ENCODE data around the gene SLC25A3. TPM values are rescaled to one million over a fixed set of nuclear protein-coding genes. Genes with fewer than 3 reads are reported as not detected.

SLC25A3 gene
- total and polyA plus RNA-seq, 2 of the 13 experiments (the other 11 are each of a cell fraction or from before 2014, with no cell fraction given), result 292 to 829 TPM

DNA sequence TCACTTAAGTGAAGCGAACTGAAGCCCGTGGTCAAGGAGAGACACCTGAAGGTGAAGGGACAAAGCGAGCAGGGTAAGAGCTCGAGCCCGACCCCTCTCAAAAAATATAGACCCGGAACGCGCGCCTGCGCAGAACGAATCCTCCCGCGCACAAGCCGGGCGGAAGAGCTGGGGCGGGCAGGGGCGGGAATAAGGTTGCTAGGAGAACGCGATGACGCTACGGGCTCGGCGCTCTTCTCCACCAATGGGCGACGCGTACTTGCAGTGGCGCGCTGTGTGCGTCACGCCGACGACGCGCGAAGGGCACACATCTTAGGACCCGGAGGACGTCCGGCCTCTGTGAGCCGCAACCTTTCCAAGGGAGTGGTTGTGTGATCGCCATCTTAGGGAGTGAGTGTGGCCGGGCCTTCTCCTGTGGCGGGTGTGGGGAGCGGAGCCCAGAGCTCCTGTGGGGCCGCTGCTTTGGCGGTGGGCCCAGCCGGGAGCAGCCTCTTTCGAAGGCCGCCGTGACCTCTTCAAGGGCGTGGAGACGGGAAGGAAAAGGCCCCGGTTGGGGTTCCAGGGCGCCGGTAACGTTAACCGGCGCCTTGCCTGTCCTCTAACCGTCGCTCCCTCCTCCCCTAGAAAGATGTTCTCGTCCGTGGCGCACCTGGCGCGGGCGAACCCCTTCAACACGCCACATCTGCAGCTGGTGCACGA lies at the start of gene SLC25A3 (continued):
- TF ChIP-seq ZNF564 (CRISPR knock-in tag; IDR thresholded peaks at IDR 0.05) (peak; percentile 72; the same call in 1 of the 2 replicates), SCMH1 (CRISPR knock-in tag; IDR thresholded peaks at IDR 0.05; ENCODE audit: borderline replicate concordance) (no peak), NR2F2 (IDR thresholded peaks at IDR 0.05; ENCODE audit: borderline replicate concordance, low read depth) (peak; percentile 36; the same call in 1 of the 2 replicates), RXRA (CRISPR knock-in tag; IDR thresholded peaks at IDR 0.05) (peak; percentile 40; the same call in 1 of the 2 replicates), SUZ12 (IDR thresholded peaks at IDR 0.05; ENCODE audit: low read depth, low read length) (no peak), ZBTB1 (CRISPR knock-in tag; IDR thresholded peaks at IDR 0.05; ENCODE audit: borderline replicate concordance) (no peak), ARNTL (CRISPR knock-in tag; IDR thresholded peaks at IDR 0.05) (peak; percentile 56; the same call in 1 of the 2 replicates), NFKBIZ (CRISPR knock-in tag; IDR thresholded peaks at IDR 0.05) (0 out of 2 replicates have a peak, but pooled peaks have one; percentile 34), ZFP36L1 (CRISPR knock-in tag; IDR thresholded peaks at IDR 0.05) (no peak), POGZ (CRISPR knock-in tag; IDR thresholded peaks at IDR 0.05) (peak; percentile 89), SMAD9 (CRISPR knock-in tag; IDR thresholded peaks at IDR 0.05) (no peak), ZNF746 (CRISPR knock-in tag; IDR thresholded peaks at IDR 0.05) (peak; percentile 82), SSRP1 (CRISPR knock-in tag; IDR thresholded peaks at IDR 0.05) (0 out of 2 replicates have a peak, but pooled peaks have one; percentile 29), JARID2 (CRISPR knock-in tag; IDR thresholded peaks at IDR 0.05; ENCODE audit: insufficient replicate concordance) (no peak)
- TF ChIP-seq, protein P1, sequence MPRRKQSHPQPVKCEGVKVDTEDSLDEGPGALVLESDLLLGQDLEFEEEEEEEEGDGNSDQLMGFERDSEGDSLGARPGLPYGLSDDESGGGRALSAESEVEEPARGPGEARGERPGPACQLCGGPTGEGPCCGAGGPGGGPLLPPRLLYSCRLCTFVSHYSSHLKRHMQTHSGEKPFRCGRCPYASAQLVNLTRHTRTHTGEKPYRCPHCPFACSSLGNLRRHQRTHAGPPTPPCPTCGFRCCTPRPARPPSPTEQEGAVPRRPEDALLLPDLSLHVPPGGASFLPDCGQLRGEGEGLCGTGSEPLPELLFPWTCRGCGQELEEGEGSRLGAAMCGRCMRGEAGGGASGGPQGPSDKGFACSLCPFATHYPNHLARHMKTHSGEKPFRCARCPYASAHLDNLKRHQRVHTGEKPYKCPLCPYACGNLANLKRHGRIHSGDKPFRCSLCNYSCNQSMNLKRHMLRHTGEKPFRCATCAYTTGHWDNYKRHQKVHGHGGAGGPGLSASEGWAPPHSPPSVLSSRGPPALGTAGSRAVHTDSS (CRISPR knock-in tag; conservative IDR thresholded peaks at IDR 0.05), result no peak
- TF ChIP-seq, protein P2, sequence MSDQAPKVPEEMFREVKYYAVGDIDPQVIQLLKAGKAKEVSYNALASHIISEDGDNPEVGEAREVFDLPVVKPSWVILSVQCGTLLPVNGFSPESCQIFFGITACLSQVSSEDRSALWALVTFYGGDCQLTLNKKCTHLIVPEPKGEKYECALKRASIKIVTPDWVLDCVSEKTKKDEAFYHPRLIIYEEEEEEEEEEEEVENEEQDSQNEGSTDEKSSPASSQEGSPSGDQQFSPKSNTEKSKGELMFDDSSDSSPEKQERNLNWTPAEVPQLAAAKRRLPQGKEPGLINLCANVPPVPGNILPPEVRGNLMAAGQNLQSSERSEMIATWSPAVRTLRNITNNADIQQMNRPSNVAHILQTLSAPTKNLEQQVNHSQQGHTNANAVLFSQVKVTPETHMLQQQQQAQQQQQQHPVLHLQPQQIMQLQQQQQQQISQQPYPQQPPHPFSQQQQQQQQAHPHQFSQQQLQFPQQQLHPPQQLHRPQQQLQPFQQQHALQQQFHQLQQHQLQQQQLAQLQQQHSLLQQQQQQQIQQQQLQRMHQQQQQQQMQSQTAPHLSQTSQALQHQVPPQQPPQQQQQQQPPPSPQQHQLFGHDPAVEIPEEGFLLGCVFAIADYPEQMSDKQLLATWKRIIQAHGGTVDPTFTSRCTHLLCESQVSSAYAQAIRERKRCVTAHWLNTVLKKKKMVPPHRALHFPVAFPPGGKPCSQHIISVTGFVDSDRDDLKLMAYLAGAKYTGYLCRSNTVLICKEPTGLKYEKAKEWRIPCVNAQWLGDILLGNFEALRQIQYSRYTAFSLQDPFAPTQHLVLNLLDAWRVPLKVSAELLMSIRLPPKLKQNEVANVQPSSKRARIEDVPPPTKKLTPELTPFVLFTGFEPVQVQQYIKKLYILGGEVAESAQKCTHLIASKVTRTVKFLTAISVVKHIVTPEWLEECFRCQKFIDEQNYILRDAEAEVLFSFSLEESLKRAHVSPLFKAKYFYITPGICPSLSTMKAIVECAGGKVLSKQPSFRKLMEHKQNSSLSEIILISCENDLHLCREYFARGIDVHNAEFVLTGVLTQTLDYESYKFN (CRISPR knock-in tag; conservative IDR thresholded peaks at IDR 0.05), result peak; percentile 34; the same call in 1 of the 2 replicates
- TF ChIP-seq, protein P3, sequence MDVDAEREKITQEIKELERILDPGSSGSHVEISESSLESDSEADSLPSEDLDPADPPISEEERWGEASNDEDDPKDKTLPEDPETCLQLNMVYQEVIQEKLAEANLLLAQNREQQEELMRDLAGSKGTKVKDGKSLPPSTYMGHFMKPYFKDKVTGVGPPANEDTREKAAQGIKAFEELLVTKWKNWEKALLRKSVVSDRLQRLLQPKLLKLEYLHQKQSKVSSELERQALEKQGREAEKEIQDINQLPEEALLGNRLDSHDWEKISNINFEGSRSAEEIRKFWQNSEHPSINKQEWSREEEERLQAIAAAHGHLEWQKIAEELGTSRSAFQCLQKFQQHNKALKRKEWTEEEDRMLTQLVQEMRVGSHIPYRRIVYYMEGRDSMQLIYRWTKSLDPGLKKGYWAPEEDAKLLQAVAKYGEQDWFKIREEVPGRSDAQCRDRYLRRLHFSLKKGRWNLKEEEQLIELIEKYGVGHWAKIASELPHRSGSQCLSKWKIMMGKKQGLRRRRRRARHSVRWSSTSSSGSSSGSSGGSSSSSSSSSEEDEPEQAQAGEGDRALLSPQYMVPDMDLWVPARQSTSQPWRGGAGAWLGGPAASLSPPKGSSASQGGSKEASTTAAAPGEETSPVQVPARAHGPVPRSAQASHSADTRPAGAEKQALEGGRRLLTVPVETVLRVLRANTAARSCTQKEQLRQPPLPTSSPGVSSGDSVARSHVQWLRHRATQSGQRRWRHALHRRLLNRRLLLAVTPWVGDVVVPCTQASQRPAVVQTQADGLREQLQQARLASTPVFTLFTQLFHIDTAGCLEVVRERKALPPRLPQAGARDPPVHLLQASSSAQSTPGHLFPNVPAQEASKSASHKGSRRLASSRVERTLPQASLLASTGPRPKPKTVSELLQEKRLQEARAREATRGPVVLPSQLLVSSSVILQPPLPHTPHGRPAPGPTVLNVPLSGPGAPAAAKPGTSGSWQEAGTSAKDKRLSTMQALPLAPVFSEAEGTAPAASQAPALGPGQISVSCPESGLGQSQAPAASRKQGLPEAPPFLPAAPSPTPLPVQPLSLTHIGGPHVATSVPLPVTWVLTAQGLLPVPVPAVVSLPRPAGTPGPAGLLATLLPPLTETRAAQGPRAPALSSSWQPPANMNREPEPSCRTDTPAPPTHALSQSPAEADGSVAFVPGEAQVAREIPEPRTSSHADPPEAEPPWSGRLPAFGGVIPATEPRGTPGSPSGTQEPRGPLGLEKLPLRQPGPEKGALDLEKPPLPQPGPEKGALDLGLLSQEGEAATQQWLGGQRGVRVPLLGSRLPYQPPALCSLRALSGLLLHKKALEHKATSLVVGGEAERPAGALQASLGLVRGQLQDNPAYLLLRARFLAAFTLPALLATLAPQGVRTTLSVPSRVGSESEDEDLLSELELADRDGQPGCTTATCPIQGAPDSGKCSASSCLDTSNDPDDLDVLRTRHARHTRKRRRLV (CRISPR knock-in tag; IDR thresholded peaks at IDR 0.05), result no peak
- TF ChIP-seq, protein P4, sequence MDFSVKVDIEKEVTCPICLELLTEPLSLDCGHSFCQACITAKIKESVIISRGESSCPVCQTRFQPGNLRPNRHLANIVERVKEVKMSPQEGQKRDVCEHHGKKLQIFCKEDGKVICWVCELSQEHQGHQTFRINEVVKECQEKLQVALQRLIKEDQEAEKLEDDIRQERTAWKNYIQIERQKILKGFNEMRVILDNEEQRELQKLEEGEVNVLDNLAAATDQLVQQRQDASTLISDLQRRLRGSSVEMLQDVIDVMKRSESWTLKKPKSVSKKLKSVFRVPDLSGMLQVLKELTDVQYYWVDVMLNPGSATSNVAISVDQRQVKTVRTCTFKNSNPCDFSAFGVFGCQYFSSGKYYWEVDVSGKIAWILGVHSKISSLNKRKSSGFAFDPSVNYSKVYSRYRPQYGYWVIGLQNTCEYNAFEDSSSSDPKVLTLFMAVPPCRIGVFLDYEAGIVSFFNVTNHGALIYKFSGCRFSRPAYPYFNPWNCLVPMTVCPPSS (IDR thresholded peaks at IDR 0.05), result no peak

Measured in HepG2 (cell line).